Thyroid gland (tissue), 4 donors: ENCODE results near the gene ATP1A4.

Source experiments
- POLR2A ChIP-seq, 2 donors: fragments of 450-650 bp; IDR thresholded peaks; one replicate each; pipeline ENCODE4 v1.6.1; 2017; ENCODE audit warnings: antibody characterized with exemption in 2 of 2, mild to moderate bottlenecking in 2 of 2, moderate library complexity in 1 of 2
- TF ChIP-seq, protein P1 (sequence below), 6 experiments: fragments of 200-600 bp in 3 of 6; fragments of 450-650 bp in 3 of 6; sonication (generic) in 3 of 6; IDR thresholded peaks; one replicate each; pipeline ENCODE4 v1.5.1; 2016 to 2019; ENCODE audit warnings: antibody characterized with exemption in 6 of 6, mild to moderate bottlenecking in 2 of 6, inconsistent platforms in 1 of 6, moderate library complexity in 1 of 6

DNA sequence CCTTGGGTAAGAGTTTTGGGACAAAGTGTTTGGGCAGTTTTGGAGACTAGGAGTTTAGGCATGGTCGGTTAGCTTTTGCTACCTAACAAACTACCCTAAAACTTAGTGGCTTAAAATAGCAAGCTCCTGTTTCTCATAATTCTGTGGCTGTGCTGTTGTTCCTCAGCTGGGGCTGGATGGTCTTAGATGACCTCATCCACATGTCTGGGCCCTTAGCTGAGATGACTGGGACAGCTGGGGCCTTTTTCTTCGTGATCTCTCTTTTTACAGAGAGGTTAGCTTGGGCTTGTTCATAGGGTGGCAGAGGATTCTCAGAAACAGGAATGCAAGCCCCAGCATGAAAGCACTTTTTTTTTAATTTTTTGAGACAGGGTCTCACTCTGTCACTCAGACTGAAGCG, 6.6 kb downstream of the ATP1A4 start:
- TF ChIP-seq, protein P1, sequence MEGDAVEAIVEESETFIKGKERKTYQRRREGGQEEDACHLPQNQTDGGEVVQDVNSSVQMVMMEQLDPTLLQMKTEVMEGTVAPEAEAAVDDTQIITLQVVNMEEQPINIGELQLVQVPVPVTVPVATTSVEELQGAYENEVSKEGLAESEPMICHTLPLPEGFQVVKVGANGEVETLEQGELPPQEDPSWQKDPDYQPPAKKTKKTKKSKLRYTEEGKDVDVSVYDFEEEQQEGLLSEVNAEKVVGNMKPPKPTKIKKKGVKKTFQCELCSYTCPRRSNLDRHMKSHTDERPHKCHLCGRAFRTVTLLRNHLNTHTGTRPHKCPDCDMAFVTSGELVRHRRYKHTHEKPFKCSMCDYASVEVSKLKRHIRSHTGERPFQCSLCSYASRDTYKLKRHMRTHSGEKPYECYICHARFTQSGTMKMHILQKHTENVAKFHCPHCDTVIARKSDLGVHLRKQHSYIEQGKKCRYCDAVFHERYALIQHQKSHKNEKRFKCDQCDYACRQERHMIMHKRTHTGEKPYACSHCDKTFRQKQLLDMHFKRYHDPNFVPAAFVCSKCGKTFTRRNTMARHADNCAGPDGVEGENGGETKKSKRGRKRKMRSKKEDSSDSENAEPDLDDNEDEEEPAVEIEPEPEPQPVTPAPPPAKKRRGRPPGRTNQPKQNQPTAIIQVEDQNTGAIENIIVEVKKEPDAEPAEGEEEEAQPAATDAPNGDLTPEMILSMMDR (IDR thresholded peaks at IDR 0.05): no peak
- TF ChIP-seq POLR2A (IDR thresholded peaks at IDR 0.05): no peak
